GM12878 (cell line): ENCODE measurements around the gene PLCG1. TPM values are rescaled to one million over a fixed set of nuclear protein-coding genes. Genes with fewer than 3 reads are reported as not detected.

Source experiments
- ATAC-seq: fragments of 200-7000 bp; cut with Tn5 transposase; 3 replicates; pipeline ENCODE4 v1.9.1; 2020; ENCODE audit warnings: mild to moderate bottlenecking, moderate library complexity
- BruUV-seq: library from RNA; stranded (reverse); fragments of 400-500 nt; replicated peaks from 2 replicates; lab custom pipeline; 2021; lab: Mats Ljungman, UMichigan
- CTCF ChIA-PET: fragments of 300-600 bp; sonication (Branson Sonifier 250); formaldehyde crosslinking; extraction: SDS; loops from one replicate; lab custom pipeline; 2021; ENCODE audit warnings: inconsistent platforms; lab: Yijun Ruan, JAX
- POLR2A ChIA-PET: fragments of 350-600 bp; formaldehyde crosslinking; extraction: SDS; loops from one replicate; lab custom pipeline; 2021; ENCODE audit warnings: inconsistent platforms; lab: Charles Lee
- RAD21 ChIA-PET: fragments of 300-600 bp; sonication (Branson Sonifier 250); formaldehyde crosslinking; loops from one replicate; lab custom pipeline; 2023; ENCODE audit warnings: antibody characterized with exemption; ENCODE audit not compliant: unreplicated experiment; lab: Charles Lee
- SMC1A ChIA-PET: fragments of 300-600 bp; sonication (Branson Sonifier 250); formaldehyde crosslinking; loops from one replicate; lab custom pipeline; 2023; ENCODE audit not compliant: unreplicated experiment, uncharacterized antibody; lab: Charles Lee
- DNase-seq: peaks from one replicate; pipeline ENCODE4 v3.0.0-alpha.2; 2011; ENCODE audit warnings: low read depth, low spot score
- FAIRE-seq: peaks from 3 replicates; lab custom pipeline; 2011; peaks lifted over from hg19 to GRCh38; lab: Jason Lieb, UNC
- H2AFZ ChIP-seq: 2 replicates; pipeline ENCODE4 v1.6.0; 2011; ENCODE audit warnings: low read depth, low read length, control low read depth; ENCODE audit not compliant: control insufficient read depth
- H3K27ac ChIP-seq: 2 replicates; pipeline ENCODE4 v1.5.1; 2011; ENCODE audit warnings: control low read depth; ENCODE audit not compliant: control insufficient read depth, insufficient read depth
- H3K27me3 ChIP-seq, 2 experiments: replicated peaks in 1 of 2; 2 replicates each; pipeline versions ENCODE4 v1.6.0 to v1.6.1; 2011; ENCODE audit warnings: low read length in 1 of 2; ENCODE audit not compliant: control insufficient read depth in 2 of 2, insufficient read depth in 2 of 2
- H3K36me3 ChIP-seq, 2 experiments: 2 replicates each; pipeline ENCODE4 v1.5.1; 2011; ENCODE audit warnings: low read length in 1 of 2; ENCODE audit not compliant: control insufficient read depth in 2 of 2, insufficient read depth in 2 of 2
- H3K4me1 ChIP-seq: 2 replicates; pipeline ENCODE4 v1.6.1; 2011; ENCODE audit warnings: mild to moderate bottlenecking, low read length, moderate library complexity, mixed read lengths; ENCODE audit not compliant: control insufficient read depth, insufficient read depth
- H3K4me2 ChIP-seq: 2 replicates; pipeline ENCODE4 v1.6.0; 2011; ENCODE audit warnings: control low read depth; ENCODE audit not compliant: control insufficient read depth, insufficient read depth
- H3K4me3 ChIP-seq: fragments of 200-600 bp; sonication (generic); 2 replicates; pipeline ENCODE4 v1.5.1; 2016
- H3K79me2 ChIP-seq: 2 replicates; pipeline ENCODE4 v1.6.0; 2011; ENCODE audit warnings: low read length; ENCODE audit not compliant: control insufficient read depth, insufficient read depth
- H3K9ac ChIP-seq: 2 replicates; pipeline ENCODE4 v1.8.0; 2011; ENCODE audit warnings: low read length, control low read depth, mixed read lengths; ENCODE audit not compliant: control insufficient read depth, insufficient read depth
- H3K9me3 ChIP-seq: replicated peaks from 3 replicates; pipeline ENCODE4 v1.5.1; 2011; ENCODE audit warnings: mild to moderate bottlenecking, low read length; ENCODE audit not compliant: control insufficient read depth, insufficient read depth
- H4K20me1 ChIP-seq: 2 replicates; pipeline ENCODE4 v1.6.0; 2011; ENCODE audit not compliant: control insufficient read depth, insufficient read depth
- CEBPB ChIP-seq, 2 experiments: fragments of 150-350 bp in 1 of 2; IDR thresholded peaks; 2 replicates each; pipeline ENCODE4 v1.6.1; 2012 to 2014; ENCODE audit warnings: low read depth in 2 of 2, low read length in 2 of 2, borderline replicate concordance in 1 of 2, inconsistent platforms in 1 of 2
- EZH2 ChIP-seq: IDR thresholded peaks from 2 replicates; pipeline ENCODE4 v1.6.1; 2012; ENCODE audit warnings: low read depth, mild to moderate bottlenecking, control low read depth, inconsistent platforms, low read length, borderline replicate concordance; ENCODE audit not compliant: control insufficient read depth
- JUNB ChIP-seq: IDR thresholded peaks from 2 replicates; pipeline ENCODE4 v1.6.1; 2016; ENCODE audit warnings: antibody characterized with exemption, mild to moderate bottlenecking
- KLF5 ChIP-seq: fragments of 450-650 bp; IDR thresholded peaks from 2 replicates; pipeline ENCODE4 v1.6.1; 2014; ENCODE audit warnings: mild to moderate bottlenecking; ENCODE audit not compliant: partially characterized antibody
- LARP7 ChIP-seq: fragments of 450-650 bp; IDR thresholded peaks from 2 replicates; pipeline ENCODE4 v1.6.1; 2017; ENCODE audit warnings: mild to moderate bottlenecking
- NFXL1 ChIP-seq: fragments of 450-650 bp; IDR thresholded peaks from 2 replicates; pipeline ENCODE4 v1.6.1; 2017; ENCODE audit warnings: antibody characterized with exemption, mild to moderate bottlenecking, borderline replicate concordance
- RAD51 ChIP-seq: fragments of 450-650 bp; IDR thresholded peaks from 2 replicates; pipeline ENCODE4 v1.6.1; 2016; ENCODE audit warnings: moderate library complexity, mild to moderate bottlenecking, inconsistent platforms
- RFX5 ChIP-seq: IDR thresholded peaks from 2 replicates; pipeline ENCODE4 v1.6.1; 2011; ENCODE audit warnings: low read depth, low read length, improper control_type of control experiment
- SIN3A ChIP-seq: IDR thresholded peaks from 2 replicates; pipeline ENCODE4 v1.6.1; 2012; ENCODE audit warnings: low read depth, low read length, improper control_type of control experiment
- SMAD5 ChIP-seq: IDR thresholded peaks from 2 replicates; pipeline ENCODE4 v1.6.1; 2016; ENCODE audit warnings: antibody characterized with exemption, low read depth
- STAT3 ChIP-seq: IDR thresholded peaks from 2 replicates; pipeline ENCODE4 v1.6.1; 2011; ENCODE audit warnings: low read depth, low read length, improper control_type of control experiment
- YBX1 ChIP-seq: fragments of 450-650 bp; IDR thresholded peaks from 2 replicates; pipeline ENCODE4 v1.6.1; 2016; ENCODE audit warnings: antibody characterized with exemption
- ZNF24 ChIP-seq: fragments of 450-650 bp; IDR thresholded peaks from 2 replicates; pipeline ENCODE4 v1.6.1; 2017; ENCODE audit warnings: antibody characterized with exemption, mild to moderate bottlenecking
- ZNF384 ChIP-seq: IDR thresholded peaks from 2 replicates; pipeline ENCODE4 v1.6.1; 2012; ENCODE audit warnings: low read depth, mild to moderate bottlenecking, low read length, improper control_type of control experiment, borderline replicate concordance
- WGBS: methylation state at CpG from one replicate; pipeline ENCODE4 v1.1.6; 2016; ENCODE audit warnings: low lambda C conversion rate; ENCODE audit not compliant: insufficient replicate concordance, insufficient coverage; ENCODE audit errors: missing lambda C conversion rate; 5-methylcytosine and 5-hydroxymethylcytosine counted together
- in situ Hi-C: fragments of 300-500 bp; cut with MboI; formaldehyde crosslinking; loops from 9 replicates; pipeline ENCODE4 v1.14.3; 2018; ENCODE audit warnings: mixed read lengths
- intact Hi-C: fragments of 100-400 bp; cut with micrococcal nuclease; formaldehyde crosslinking; loops from one replicate; pipeline ENCODE4 v1.14.2; 2022; ENCODE audit not compliant: unreplicated experiment
- polyA plus RNA-seq, 11 experiments: library from polyadenylated mRNA; depleted of rRNA in 4 of 11; unstranded in 6 of 11; stranded (reverse) in 5 of 11; fragments of >200 nt; fragmentation: Nextera tagmentation in 4 of 11; fragmentation: Illumina TruSeq in 1 of 11; extraction: Ambion mirVana in 4 of 11; extraction: Trizol in 1 of 11; gene quantifications; 1 replicate in 1 of 11; 2 replicates in 10 of 11; pipeline versions ENCODE4 v1.2.1 to v1.2.3, GENCODE V29; 2011 to 2016; ENCODE audit warnings: inconsistent platforms in 2 of 11, missing spikeins in 2 of 11, low read depth in 1 of 11
- total RNA-seq, 4 experiments: library from RNA; depleted of rRNA in 3 of 4; stranded (reverse); fragments of >200 nt in 3 of 4; fragmentation: Illumina TruSeq in 1 of 4; extraction: Trizol in 1 of 4; gene quantifications; 2 replicates each; pipeline versions ENCODE4 v1.2.1 to v1.2.3, GENCODE V29; 2013 to 2021
- TF ChIP-seq, protein P1 (sequence below): fragments of 450-650 bp; IDR thresholded peaks from 2 replicates; pipeline ENCODE4 v1.6.1; 2018; ENCODE audit warnings: mild to moderate bottlenecking, low read depth, moderate library complexity; ENCODE audit not compliant: partially characterized antibody
- TF ChIP-seq, protein P2 (sequence below): fragments of 450-650 bp; IDR thresholded peaks from 2 replicates; pipeline ENCODE4 v1.6.1; 2016; ENCODE audit warnings: mild to moderate bottlenecking
- TF ChIP-seq, protein P3 (sequence below): fragments of 450-650 bp; IDR thresholded peaks from 2 replicates; pipeline ENCODE4 v1.6.1; 2016; ENCODE audit warnings: mild to moderate bottlenecking

PLCG1 gene
- total and polyA plus RNA-seq, 10 of the 15 experiments (the other 5 are each of a cell fraction or from before 2014, with no cell fraction given) = 2.6 to 114 (median 45.3) TPM

DNA sequence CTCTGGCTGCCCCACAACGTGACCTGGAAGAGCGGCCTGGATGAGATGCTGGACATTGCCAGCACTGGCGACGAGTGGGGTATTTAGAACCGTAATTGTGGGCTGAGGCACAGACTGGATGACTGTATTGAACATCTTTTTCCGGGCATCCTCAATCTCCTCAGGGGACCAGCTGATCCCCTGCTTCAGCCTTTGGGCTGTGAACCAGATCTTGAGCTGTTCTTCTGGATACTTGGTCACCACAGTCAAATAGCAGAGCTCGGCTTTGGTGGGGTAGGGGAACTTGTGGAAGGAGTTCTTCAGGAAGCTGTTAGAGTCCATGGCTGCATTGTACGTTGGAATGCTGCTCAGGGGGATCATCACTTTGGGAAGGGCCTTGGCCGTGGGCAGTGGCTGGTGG, 66.3 kb downstream of the PLCG1 start:
- in situ Hi-C loops = no loop called here
- no TSS peak for BruUV-seq
- SMC1A ChIA-PET = interaction anchor here (0.6 kb wide), 1 partner anchor 37 kb away, joined by 3 read pairs; no protein-coding TSS in a partner anchor

More for the DNA sequence above, 66.3 kb downstream of the PLCG1 start:
- RAD21 ChIA-PET = no interaction called here
- H3K4me1 ChIP-seq = no peaks in the 10 kb centered on the region
- H3K36me3 ChIP-seq = no peaks in the 10 kb centered on the region; a peak in 1 of 4 replicates
- 78% methylated on average over 9 of the region's 9 CpGs for whole genome bisulfite sequencing
- DNase-seq (no peak), ATAC-seq (no peak), FAIRE-seq (no peak)
- no peaks in the 10 kb centered on the region for H3K9me3 ChIP-seq
- POLR2A ChIA-PET = no interaction called here
- no peak for TF ChIP-seq EZH2
- TF ChIP-seq ZNF384 = no peak
- no peak for TF ChIP-seq STAT3
- TF ChIP-seq, protein P1, sequence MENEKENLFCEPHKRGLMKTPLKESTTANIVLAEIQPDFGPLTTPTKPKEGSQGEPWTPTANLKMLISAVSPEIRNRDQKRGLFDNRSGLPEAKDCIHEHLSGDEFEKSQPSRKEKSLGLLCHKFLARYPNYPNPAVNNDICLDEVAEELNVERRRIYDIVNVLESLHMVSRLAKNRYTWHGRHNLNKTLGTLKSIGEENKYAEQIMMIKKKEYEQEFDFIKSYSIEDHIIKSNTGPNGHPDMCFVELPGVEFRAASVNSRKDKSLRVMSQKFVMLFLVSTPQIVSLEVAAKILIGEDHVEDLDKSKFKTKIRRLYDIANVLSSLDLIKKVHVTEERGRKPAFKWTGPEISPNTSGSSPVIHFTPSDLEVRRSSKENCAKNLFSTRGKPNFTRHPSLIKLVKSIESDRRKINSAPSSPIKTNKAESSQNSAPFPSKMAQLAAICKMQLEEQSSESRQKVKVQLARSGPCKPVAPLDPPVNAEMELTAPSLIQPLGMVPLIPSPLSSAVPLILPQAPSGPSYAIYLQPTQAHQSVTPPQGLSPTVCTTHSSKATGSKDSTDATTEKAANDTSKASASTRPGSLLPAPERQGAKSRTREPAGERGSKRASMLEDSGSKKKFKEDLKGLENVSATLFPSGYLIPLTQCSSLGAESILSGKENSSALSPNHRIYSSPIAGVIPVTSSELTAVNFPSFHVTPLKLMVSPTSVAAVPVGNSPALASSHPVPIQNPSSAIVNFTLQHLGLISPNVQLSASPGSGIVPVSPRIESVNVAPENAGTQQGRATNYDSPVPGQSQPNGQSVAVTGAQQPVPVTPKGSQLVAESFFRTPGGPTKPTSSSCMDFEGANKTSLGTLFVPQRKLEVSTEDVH = no peak
- TF ChIP-seq, protein P2, sequence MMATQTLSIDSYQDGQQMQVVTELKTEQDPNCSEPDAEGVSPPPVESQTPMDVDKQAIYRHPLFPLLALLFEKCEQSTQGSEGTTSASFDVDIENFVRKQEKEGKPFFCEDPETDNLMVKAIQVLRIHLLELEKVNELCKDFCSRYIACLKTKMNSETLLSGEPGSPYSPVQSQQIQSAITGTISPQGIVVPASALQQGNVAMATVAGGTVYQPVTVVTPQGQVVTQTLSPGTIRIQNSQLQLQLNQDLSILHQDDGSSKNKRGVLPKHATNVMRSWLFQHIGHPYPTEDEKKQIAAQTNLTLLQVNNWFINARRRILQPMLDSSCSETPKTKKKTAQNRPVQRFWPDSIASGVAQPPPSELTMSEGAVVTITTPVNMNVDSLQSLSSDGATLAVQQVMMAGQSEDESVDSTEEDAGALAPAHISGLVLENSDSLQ = no peak
- TF ChIP-seq NFXL1 = no peak
- TF ChIP-seq, protein P3, sequence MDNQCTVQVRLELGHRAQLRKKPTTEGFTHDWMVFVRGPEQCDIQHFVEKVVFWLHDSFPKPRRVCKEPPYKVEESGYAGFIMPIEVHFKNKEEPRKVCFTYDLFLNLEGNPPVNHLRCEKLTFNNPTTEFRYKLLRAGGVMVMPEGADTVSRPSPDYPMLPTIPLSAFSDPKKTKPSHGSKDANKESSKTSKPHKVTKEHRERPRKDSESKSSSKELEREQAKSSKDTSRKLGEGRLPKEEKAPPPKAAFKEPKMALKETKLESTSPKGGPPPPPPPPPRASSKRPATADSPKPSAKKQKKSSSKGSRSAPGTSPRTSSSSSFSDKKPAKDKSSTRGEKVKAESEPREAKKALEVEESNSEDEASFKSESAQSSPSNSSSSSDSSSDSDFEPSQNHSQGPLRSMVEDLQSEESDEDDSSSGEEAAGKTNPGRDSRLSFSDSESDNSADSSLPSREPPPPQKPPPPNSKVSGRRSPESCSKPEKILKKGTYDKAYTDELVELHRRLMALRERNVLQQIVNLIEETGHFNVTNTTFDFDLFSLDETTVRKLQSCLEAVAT = no peak
- no peak for TF ChIP-seq ZNF24
- no peak for TF ChIP-seq SMAD5
- no peak for TF ChIP-seq KLF5
- no peak for TF ChIP-seq SIN3A
- TF ChIP-seq YBX1 = no peak
- no peak for TF ChIP-seq LARP7
- TF ChIP-seq RAD51 = no peak
- no peak for TF ChIP-seq JUNB
- TF ChIP-seq CEBPB (IDR thresholded peaks at IDR 0.05; ENCODE audit: borderline replicate concordance in 1 of 2, low read depth in 2 of 2, low read length in 2 of 2) = no peak
- TF ChIP-seq RFX5 = no peak
- no peaks in the 10 kb centered on the region for H4K20me1 ChIP-seq
- no peak overlapping the region for H3K4me2 ChIP-seq
- no peaks in the 10 kb centered on the region for H3K27me3 ChIP-seq
- H3K79me2 ChIP-seq = no peaks in the 10 kb centered on the region
- intact Hi-C loops = no loop called here
- no peak overlapping the region for H2AFZ ChIP-seq
- no peak overlapping the region for H3K27ac ChIP-seq
- CTCF ChIA-PET = no interaction called here
- no peak overlapping the region for H3K9ac ChIP-seq
- H3K4me3 ChIP-seq = no peak overlapping the region
